Activated CD4-positive, alpha-beta T cell treated with anti-CD3 and anti-CD28 coated beads, Interleukin-10, Interleukin-2, amounts not matched to agents 100 ng/mL and 50 ng/mL, durations not matched to agents 16 hours and 8 hours (primary cell): ENCODE data around the gene EXD3.
"Not testable (repeated sequence)": the region's sequence is repeated elsewhere in the genome, so short reads cannot be mapped to it uniquely, and the experiment has no call there.

ENCODE experiments used
- DNase-seq: peaks from one replicate; pipeline ENCODE4 v3.0.0-alpha.2; 2020

The EXD3 gene

DNA sequence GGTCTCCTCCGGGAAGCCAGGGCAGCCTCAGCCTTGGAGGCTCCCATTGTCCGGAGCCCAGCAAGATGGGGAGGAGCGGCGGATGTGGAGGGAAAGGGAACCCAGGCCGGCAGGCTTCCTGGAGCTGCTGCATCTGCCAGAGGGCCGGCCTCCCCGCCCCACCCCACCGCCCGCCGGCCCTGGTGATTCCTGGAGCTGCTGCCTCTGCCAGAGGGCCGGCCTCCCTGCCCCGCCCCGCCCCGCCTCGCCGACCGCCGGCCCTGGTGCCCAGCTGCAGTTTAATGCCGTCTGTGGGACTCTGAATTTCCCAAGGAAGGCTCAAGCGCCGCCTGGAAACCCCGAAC is 31.6 kb downstream of the EXD3 start:
- DNase-seq, result no peak

DNA sequence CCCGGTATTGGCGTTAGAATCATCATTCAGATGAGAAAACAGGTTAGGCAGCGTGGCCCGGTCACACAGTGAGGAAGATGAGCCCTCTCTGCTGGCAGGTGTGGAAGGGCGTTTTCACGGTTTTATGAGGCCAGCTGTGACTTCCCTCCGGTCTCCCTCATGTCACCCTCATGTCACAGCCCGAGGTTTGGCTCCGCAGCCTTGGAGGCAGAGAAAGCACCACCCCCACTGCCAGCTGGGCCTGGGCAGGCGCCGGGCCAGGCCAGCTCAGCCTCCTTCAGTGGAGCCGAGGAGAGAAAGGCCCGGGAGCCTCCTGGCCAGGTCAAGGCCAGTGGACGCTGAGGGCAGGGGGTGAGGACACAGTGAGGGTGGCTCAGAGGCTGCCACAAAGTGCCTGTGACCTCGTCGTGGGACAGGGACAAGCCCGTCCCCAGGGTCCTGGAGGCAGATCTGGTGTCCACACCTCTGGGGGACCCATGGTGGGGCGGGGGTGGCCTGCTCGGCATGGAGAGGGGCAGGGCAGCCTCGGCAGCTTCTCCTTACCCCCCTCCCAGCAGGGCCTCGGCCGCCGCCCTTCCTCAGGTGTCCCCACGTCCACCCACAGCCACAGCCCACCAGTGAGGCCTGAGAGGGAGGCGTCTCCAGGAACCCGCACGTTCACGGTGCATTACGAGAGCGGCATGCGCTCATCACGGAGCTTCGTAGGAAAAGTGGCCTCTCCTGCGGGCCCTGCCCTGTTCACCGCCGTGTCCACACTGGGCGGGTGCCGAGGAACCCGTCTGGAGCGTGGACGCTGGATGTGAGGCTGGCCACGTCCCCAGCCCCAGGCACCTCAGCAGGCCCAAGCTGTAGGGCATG is 32.2 kb downstream of the EXD3 start:
- DNase-seq, result no peak

DNA sequence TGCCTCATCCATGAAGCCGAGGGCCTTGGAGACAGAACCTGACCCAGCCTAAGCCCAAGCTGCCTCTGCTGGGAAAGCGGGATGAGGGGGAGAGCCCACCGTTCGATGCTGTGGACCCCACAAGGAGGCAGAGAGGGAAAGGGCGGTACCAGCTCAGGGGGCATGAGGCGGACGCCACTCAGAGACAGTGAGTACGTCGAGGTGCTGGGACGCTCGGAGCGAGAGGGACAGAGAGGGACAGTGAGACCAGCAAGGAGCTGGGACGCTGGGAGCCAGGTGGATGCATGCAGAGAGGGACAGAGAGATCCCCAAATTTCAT is 33.6 kb downstream of the EXD3 start:
- DNase-seq, result no peak

DNA sequence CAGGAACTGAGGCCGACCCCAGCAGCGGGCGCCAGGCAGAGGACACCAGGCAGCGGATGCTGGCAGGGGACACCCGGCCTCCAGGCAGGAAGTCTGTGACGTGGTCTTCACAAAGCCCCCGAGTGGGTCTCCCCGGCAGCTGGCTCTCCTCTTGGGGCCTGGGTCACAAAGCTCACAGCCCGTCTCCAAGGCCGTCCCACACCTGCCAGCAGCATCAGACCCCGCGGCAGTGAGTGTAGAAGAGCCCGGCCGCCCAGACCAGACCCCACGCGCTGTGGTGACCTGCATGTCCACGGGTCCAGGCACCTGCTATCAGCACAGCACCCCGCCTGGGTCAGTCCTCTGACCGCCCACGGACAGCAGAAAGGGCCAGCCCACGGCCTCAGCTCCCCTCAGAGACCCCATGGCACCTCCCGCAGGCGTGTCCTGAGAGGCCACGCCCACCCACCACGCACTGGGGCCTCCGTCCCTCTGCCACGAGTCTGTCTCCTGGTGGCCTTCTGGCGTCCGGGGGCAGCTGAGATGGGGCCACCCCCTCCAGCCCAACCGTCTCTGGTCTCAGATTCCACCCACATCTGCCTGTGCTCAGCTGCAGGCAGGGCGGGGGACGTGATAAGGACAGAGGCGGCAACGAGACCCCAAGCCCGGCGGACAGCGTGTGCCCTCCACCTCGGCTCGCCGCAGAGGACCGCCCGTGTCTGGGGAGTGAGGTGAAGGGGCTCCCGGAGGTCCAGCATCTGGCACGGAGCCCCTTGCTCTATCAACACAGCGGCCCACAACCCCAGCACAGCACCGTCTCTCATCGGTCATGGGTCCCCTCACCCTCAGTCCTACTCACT is 34.2 kb downstream of the EXD3 start:
- DNase-seq, result no peak

DNA sequence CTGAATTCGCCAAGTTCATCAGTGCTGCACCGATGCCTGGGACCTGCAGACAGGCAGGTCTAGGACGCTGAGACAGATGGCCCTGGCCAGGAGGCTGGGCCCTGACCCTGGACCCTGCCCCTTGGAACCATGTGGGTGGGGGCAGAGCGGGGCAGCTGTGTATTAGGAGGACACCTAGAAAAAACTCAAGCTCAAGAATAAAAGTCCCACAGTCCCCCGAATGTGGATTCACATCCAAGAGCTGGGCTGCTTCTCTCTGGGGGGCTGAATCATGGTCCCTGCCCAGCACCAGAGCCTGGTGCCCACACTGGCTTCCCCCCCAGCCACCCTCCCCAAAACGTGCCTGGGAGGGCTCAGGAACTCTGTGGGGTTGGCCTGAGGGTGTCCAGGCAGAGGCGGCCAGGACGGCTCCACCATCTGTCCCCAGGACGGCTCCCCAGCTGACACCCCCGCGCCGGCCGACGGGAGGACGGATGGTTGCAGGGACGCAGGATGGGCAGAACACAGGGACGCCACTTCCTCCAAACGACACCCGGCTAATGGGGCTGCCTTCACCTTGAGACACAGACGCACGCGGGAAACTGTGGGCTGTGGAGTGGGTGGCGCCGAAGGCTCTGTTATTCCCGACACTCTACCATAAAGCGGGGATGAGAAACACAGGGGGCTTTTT is 34.9 kb downstream of the EXD3 start:
- no peak for DNase-seq

DNA sequence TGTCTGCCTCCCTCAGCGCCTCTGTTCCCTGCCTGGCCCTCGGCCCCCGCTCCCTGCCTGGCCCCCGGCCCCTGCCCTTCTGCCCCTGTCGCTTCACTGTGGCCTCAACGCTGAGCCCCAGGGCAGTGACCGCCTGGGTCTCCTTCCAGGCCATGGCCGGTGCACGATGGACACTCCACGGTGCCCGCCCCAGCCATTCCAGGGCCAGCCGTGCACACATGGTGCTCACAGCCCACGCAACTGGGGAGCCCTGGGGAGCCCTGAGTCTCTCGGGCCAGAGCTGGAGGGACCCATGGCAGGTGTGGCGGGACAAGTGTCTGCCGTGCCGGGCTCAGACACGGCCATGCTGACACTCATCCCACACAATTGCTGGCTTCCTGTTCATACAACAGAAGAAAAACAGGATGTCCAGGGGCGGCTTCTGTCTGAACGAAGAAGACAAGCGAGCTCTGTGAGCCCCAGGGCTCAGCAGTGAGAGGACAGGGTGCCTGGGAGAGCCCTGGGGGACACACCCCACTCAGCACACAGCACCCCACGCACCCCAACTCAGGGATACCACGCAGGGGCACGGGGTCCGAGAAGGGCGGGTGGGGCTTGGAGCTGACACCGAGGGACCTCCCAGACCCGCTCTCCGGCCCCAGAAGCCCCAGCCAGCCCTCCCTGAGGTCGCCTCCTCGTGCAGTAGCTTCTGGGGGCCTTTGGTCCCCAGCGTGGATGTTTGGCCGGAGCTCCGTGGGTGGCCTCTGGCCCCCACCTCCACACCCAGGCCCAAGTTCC is 35.7 kb downstream of the EXD3 start:
- DNase-seq, result peak; percentile 43

DNA sequence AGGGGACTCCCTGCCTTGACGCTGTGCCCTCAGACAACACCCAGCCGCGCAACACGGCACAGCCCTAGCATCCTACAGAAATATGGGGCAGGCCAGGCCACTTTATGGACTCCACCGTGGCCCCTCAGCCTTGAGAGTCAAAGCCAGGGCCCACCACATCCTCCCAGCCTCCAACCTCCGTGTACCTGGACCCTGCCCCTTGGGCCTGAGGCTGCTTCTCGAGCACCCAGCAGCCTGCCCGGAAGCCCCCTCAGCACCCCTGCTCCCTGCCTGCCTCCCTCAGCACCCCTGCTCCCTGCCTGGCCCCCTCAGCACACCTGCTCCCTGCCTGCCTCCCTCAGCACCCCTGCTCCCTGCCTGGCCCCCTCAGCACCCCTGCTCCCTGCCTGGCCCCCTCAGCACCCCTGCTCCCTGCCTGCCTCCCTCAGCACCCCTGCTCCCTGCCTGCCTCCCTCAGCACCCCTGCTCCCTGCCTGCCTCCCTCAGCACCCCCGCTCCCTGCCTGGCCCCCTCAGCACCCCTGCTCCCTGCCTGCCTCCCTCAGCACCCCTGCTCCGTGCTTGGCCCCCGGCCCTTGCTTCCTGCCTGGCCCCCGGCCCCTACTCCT is 36.4 kb downstream of the EXD3 start:
- DNase-seq, result not testable (repeated sequence)

DNA sequence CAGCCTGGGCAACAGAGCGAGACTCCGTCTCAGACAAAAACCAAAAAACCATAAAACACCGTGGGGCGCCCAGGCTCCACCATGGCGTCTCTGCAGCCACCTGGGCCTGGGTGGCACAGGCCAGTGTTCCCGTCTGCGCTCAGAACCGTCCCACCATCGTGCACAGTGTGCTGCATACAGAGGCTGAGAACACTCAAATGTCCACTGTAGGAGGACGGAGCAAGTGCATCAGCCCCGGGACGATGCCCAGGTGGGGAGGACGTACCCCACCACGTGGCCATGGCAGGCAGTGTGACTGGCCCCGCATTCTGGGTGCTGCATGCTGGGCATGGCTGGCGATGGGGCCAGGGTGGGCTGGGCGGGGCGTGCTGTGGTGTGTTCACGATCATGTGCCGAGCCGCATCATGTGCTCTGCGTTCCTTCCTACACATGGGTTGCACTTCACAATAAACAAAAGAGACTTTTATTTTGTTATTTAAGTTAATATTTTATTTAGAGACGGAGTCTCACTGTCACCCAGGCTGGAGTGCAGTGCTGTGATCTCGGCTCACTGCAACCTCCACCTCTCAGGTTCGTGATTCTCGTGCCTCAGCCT is 37.8 kb downstream of the EXD3 start:
- no peak for DNase-seq

DNA sequence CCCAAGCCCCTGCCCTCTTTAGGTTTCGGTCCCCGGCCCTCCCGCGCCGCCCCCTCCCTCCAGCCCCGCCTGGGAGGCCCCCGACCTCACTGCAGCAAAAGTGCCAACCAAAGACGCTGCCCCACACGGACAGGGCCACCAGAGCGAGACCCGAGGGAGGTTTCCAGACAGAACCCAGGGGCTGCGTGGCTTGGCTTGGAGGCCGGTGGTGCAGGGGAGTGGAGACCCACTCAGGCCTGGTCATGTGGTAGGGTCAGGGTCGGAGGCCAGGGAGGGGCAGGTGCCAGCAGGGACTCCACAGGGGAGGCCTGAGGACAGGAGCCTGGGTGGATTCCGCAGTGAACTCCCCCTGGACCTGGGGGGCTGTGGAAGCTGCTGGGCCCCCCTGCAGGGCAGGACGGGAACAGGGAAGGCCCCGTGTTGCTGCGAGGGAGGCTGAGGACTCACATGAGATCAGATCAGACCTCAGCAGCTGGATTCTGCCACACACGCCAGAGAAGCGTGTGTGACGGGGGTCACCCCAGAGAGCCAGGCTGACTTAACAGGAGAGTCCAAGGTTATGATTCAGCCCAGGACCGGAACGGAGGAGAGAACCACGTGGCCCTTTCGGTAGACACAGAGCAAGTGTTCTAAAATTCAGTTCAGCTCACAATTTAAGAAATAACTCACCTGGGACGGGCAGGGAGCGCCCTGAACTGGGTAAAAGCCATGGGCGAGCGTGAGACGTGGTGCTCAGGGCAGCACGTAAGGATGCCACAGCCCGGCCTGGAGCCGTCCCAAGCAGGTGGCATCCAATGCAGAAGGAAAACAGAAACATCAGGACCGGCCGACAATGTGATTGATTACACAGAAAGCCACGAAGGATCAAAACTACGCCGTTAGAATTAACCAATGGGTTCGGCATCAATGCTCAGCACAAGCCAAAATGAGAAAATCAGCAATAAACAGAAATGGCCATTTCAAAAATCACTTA is 38.9 kb downstream of the EXD3 start:
- DNase-seq, result no peak

DNA sequence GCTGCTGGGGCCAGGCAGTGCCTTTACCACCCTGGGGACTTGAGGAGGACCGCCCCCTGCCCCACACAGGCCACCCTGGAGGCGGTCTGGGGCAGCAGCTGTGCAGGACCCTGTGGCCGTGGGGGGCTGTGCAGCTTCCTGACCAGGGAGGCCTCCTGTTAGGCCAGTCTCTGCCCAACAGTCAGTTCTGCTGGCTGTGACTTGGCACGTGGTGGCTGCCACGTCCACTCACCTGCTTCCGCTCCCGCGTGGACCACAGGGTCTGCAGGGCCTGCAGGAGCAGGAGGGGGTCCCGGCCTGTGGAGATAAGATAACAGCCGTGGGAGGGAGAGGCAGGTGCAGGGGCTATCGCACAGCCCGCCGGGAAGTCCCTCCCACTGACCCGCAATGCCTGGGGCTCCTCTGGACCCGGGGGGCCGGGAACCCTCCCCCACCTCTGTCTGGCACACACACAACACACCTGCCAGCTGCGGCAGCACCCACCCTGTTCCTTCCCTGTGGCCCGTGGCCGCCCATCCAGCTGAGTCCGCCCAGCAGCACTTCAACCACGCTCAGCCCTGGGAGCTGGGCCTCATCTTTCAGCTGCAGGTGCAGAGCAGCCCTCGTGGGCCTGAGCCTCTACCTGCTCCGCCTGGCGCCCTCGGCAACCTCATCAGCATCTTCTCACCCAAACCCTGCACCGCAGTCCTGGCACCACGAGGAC is 39.7 kb downstream of the EXD3 start:
- no peak for DNase-seq

DNA sequence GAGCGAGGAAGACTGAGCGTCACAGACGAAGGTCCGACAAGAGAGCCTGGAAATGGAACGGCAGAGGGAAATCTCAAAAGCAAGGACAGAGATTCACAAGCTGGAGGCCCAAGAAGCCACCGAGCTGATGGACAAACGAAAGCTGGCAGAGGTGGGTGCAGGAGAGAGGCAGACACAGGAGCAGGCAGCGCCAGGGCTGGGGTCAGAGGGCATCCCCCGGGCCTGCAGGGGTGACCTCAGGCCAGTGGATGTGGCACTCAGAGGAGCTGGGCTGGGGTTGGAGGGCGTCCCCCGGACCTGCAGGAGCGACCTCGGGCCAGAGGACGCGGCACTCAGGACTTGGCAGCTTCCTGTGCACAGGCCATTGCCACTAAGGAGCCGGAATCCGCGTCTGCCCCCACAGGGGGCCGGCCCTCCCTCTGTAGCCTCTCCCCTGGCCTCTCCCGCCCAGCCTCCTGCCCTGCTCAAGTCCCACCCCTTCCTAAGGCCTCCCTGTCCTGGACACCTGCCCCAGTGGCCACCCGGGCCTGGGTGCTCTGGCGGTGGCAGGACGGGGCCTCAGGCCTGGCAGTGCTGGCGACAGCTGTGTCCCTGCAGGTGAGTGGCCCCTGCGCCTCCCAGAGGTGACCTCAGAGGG is 40.4 kb downstream of the EXD3 start:
- no peak for DNase-seq

DNA sequence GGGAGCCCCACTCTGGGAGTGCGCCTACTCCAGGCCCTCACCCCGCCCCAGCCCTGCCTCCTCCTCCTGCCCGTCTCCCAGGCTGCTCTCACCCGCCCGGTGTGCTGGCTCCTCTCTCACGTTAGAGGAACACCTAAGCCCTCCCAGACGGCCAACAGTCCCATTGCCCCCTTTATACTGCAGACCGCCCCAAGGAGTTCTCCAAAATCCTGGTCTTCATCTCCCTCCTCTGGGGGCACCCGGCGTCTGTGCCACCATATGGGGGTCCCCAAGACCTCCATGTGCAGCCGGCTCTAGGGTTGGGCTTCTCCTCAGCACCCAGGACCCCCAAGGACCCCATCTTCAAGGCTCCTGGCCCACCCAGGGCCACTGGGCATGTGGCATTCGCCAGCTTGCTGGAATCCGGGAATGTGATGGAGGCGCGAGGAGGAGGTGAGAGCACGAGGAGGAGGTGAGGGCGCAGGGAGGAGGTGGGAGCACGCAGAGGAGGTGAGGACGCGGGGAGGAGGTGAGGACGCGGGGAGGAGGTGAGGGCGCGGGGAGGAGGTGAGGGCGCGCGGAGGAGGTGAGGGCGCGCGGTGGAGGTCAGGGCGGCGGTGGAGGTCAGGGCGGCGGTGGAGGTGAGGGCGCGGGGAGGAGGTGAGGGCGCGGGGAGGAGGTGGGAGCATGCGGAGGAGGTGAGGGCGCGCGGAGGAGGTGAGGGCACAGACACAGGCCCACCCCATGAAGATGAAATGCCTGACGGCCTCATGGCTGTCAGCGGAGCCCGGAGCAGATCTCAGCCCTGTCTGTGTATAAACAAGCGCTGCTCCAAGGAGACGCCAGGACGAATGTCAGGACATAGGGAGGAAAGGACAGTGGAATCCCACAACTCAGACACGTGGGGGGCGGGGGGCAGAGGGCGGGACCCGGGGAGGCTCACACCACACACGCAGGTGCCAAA is 41.2 kb downstream of the EXD3 start:
- no peak for DNase-seq

DNA sequence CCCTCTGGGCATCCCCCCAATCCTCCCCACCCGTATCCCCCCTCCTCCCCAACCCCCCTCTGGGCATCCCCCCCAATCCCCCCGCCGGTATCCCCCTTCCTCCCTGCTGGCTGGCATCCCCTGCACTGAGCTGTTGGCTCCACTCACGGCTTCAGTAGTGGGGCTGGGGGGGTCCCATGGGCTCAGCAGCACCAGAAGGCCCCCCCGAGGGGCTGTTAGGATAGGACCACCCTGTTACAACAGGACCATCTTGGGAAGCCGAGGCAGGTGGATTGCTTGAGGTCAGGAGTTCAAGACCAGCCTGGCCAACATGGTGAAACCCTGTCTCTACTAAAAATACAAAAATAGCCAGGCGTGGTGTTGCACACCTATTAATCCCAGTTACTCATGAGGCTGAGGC is 42.4 kb downstream of the EXD3 start:
- no peak for DNase-seq

DNA sequence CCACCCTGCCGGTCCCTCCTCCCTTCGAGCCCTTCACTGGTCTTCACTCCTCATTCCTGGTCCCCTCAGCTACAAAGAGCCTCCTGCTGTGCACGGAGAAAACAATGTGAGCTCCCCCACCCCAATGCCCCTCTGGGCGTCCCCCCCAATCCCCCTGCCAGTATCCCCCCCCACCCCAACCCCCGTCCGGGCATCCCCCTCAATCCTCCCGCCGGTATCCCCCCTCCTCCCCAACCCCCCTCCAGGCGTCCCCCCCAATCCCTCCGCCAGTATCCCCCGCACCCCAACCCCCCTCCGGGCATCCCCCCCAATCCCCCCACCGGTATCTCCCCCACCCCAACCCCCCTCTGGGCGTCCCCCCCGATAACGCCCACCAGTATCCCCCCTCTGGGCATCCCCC is 42.8 kb downstream of the EXD3 start:
- DNase-seq, result no peak

DNA sequence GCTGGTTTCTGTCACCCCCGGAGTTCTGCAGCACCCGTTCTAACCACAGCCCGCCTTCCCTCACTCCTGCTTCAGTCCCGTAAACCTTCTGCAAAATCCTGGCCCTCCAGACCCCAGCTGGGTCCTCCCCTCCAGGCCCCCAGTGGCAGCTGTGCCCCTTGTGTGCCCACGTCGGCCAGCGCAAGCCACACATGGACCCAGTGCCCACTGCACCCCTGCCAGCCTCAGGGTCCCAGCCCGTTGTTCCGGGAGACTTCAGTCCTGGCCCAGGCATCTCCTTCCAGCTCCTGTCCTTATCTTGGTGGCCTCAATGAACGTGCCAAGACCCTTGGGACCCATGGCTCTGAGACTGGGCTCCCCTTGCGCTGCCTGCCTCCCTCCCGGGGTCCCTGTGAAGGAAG is 43.2 kb downstream of the EXD3 start:
- DNase-seq, result no peak

DNA sequence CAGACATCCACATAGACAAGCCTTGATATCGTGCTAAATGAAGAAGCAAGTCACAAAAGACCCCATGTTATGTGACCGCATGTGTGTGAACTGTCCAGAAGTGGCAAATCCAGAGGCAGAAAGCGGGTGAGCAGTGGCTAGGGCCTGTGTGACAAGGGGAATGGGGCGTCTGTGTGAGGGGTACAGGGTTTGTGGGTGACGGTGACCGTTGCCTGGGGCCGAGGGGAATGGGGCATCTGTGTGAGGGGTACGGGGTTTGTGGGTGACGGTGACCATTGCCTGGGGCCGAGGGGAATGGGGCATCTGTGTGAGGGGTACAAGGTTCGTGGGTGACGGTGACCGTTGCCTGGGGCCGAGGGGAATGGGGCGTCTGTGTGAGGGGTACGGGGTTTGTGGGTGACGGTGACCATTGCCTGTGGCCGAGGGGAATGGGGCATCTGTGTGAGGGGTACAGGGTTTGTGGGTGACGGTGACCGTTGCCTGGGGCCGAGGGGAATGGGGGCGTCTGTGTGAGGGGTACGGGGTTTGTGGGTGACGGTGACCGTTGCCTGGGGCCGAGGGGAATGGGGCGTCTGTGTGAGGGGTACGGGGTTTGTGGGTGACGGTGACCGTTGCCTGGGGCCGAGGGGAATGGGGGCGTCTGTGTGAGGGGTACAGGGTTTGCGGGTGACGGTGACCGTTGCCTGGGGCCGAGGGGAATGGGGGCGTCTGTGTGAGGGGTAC is 44.1 kb downstream of the EXD3 start:
- DNase-seq, result not testable (repeated sequence)

DNA sequence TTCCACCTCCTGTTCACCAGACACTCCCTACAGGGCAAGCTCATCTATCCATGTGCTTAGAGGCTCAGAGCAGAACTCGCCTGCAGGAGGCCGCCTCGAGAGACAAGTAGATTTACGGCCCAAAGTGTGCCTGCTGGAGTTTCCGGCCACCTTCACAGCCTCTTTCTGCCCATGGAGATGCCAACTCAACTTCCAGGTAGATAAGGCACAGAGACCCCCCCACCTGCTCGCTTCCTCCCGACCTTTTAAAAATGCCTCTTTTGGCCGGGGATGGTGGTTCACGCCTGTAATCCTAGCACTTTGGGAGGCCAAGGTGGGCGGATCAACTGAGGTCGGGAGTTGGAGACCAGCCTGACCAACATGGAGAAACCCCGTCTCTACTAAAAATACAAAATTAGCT is 46.6 kb downstream of the EXD3 start:
- DNase-seq, result no peak
